ENCODE data around the gene ARHGAP25. TPM values are rescaled to one million over a fixed set of nuclear protein-coding genes. Genes with fewer than 3 reads are reported as not detected.

ARHGAP25 gene
- total RNA-seq, 1 experiment from 2014 or later = 0.27 TPM

DNA sequence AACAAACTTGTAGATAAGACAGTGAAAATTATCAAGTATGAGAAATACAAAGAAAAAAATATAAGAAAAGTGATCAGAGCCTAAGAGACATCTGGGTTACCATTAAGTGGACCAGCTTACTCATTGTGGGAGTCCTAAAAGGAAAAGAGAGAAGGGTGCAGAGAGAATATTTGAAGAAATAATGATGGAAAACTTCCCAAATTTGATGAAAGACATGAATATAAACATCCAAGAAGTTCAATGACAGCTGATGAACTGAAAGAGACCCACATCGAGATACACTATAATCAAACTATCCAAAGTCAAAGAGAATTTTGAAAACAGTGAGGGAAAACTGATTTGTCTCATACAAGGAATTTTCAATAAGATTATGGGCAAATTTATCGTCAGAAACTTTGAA lies 22.5 kb downstream of the ARHGAP25 start:
- Histone ChIP-seq H3K4me3 (replicated peaks in 1 of 2; ENCODE audit: low read depth in 1 of 2, low read length in 2 of 2) (no peak overlapping the region), H3K36me3 (ENCODE audit: control insufficient read depth in 1 of 2, insufficient read depth in 2 of 2, low read length in 2 of 2) (no peaks in the 10 kb centered on the region), H3K79me2 (ENCODE audit: insufficient read depth, low read length) (no peaks in the 10 kb centered on the region), H3K27ac (ENCODE audit: low read depth, low read length) (no peak overlapping the region), H3K4me1 (ENCODE audit: control insufficient read depth in 1 of 2, insufficient read depth in 2 of 2, low read length in 2 of 2) (no peaks in the 10 kb centered on the region), H3K9ac (ENCODE audit: low read length) (no peak overlapping the region), H3K27me3 (ENCODE audit: insufficient read depth, low read length) (no peaks in the 10 kb centered on the region), H3K9me3 (ENCODE audit: control insufficient read depth in 1 of 2, insufficient read depth in 1 of 2, low read depth in 1 of 2, low read length in 2 of 2) (no peaks in the 10 kb centered on the region), H4K20me1 (ENCODE audit: insufficient read depth) (no peaks in the 10 kb centered on the region), H2AFZ (ENCODE audit: low read depth, low read length, poor library complexity, severe bottlenecking) (no peak overlapping the region), H3K9me2 (ENCODE audit: insufficient read depth) (no peaks in the 10 kb centered on the region), H3K4me2 (ENCODE audit: low read length) (no peak overlapping the region)
- DNase-seq (ENCODE audit: low read depth, low spot score) (no peak), ATAC-seq (no peak)
- no peak for TF ChIP-seq SRF (IDR thresholded peaks at IDR 0.05; ENCODE audit: low read depth)
- ChIA-PET RAD21 (ENCODE audit: low non-redundant PET in 1 of 2, low total read pairs in 2 of 2, uncharacterized antibody in 2 of 2, unreplicated experiment in 2 of 2) (no interaction called here), POLR2A (no interaction called here), CTCF (no interaction called here)
- intact Hi-C loops (cut with micrococcal nuclease) = no loop called here
- no TSS peak for BruUV-seq (replicated peaks)

DNA sequence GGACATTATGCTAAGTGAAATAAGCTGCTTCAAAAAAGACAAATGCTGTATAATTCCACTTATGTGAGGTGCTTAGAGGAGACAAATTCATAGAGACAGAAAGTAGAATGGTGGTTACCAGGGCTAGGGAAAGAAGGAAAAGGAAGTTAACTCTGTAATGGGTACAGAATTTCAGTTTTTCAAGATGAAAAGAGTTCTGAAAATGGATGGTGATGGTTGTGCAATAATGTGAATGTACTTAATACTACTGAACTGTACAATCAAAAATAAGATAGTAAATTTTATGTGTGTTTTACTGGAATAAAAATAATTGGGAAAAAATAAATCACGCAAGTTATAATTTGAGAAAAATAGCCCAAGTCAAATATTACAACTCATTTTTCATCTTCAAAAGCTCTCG lies 27.5 kb downstream of the ARHGAP25 start:
- no peak for DNase-seq (ENCODE audit: low read depth, low spot score)
- Histone ChIP-seq H3K4me3 (replicated peaks in 1 of 2; ENCODE audit: low read depth in 1 of 2, low read length in 2 of 2) (no peak overlapping the region), H3K27ac (ENCODE audit: low read depth, low read length) (no peak overlapping the region), H3K79me2 (ENCODE audit: insufficient read depth, low read length) (no peaks in the 10 kb centered on the region), H3K9me2 (ENCODE audit: insufficient read depth) (no peaks in the 10 kb centered on the region), H4K20me1 (ENCODE audit: insufficient read depth) (no peaks in the 10 kb centered on the region), H3K9me3 (ENCODE audit: control insufficient read depth in 1 of 2, insufficient read depth in 1 of 2, low read depth in 1 of 2, low read length in 2 of 2) (no peaks in the 10 kb centered on the region), H2AFZ (ENCODE audit: low read depth, low read length, poor library complexity, severe bottlenecking) (no peak overlapping the region), H3K4me2 (ENCODE audit: low read length) (no peak overlapping the region), H3K36me3 (ENCODE audit: control insufficient read depth in 1 of 2, insufficient read depth in 2 of 2, low read length in 2 of 2) (no peaks in the 10 kb centered on the region), H3K4me1 (ENCODE audit: control insufficient read depth in 1 of 2, insufficient read depth in 2 of 2, low read length in 2 of 2) (no peaks in the 10 kb centered on the region), H3K27me3 (ENCODE audit: insufficient read depth, low read length) (no peaks in the 10 kb centered on the region), H3K9ac (ENCODE audit: low read length) (no peak overlapping the region)
- no peak for TF ChIP-seq SIN3A (IDR thresholded peaks at IDR 0.05; ENCODE audit: low read depth)
- POLR2A ChIA-PET = no interaction called here
- intact Hi-C loops (cut with micrococcal nuclease) = no loop called here
- no peak for ATAC-seq
- CTCF ChIA-PET = interaction anchor here (4.0 kb wide), 1 partner anchor 11 kb away, joined by 24 read pairs; no protein-coding TSS in a partner anchor
- BruUV-seq (replicated peaks) = no TSS peak
- RAD21 ChIA-PET (ENCODE audit: low non-redundant PET in 1 of 2, low total read pairs in 2 of 2, uncharacterized antibody in 2 of 2, unreplicated experiment in 2 of 2) = no interaction called here

DNA sequence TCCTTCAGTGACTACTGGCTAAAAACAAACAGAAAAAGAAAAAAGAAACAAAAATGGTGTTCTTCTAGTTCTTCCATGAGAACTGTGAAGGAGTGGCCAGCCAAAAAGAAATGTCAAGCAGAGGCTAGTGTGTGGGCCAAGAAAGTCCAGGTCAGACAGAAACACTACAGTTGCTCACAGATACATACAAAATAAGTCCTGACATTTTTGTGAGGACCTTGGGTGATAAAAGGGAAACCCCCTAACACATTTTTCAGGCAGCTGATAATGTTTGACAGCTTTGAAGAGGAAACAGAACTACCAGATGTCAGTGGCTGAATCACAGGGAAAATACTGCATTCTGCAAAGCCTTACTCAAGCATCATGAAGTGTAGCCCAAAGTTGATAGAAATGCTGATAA lies 28.1 kb downstream of the ARHGAP25 start:
- Histone ChIP-seq H3K79me2 (ENCODE audit: insufficient read depth, low read length) (no peaks in the 10 kb centered on the region), H3K9me2 (ENCODE audit: insufficient read depth) (no peaks in the 10 kb centered on the region), H3K27me3 (ENCODE audit: insufficient read depth, low read length) (no peaks in the 10 kb centered on the region), H3K9me3 (ENCODE audit: control insufficient read depth in 1 of 2, insufficient read depth in 1 of 2, low read depth in 1 of 2, low read length in 2 of 2) (no peaks in the 10 kb centered on the region), H2AFZ (ENCODE audit: low read depth, low read length, poor library complexity, severe bottlenecking) (no peak overlapping the region), H3K27ac (ENCODE audit: low read depth, low read length) (no peak overlapping the region), H3K4me2 (ENCODE audit: low read length) (no peak overlapping the region), H3K36me3 (ENCODE audit: control insufficient read depth in 1 of 2, insufficient read depth in 2 of 2, low read length in 2 of 2) (no peaks in the 10 kb centered on the region), H3K4me1 (ENCODE audit: control insufficient read depth in 1 of 2, insufficient read depth in 2 of 2, low read length in 2 of 2) (no peaks in the 10 kb centered on the region), H3K4me3 (replicated peaks in 1 of 2; ENCODE audit: low read depth in 1 of 2, low read length in 2 of 2) (no peak overlapping the region), H4K20me1 (ENCODE audit: insufficient read depth) (no peaks in the 10 kb centered on the region), H3K9ac (ENCODE audit: low read length) (no peak overlapping the region)
- ChIA-PET RAD21 (ENCODE audit: low non-redundant PET in 1 of 2, low total read pairs in 2 of 2, uncharacterized antibody in 2 of 2, unreplicated experiment in 2 of 2) (no interaction called here), CTCF (interaction anchor here (4.0 kb wide), 1 partner anchor 11 kb away, joined by 24 read pairs; no protein-coding TSS in a partner anchor), POLR2A (no interaction called here)
- ATAC-seq = no peak
- no peak for DNase-seq (ENCODE audit: low read depth, low spot score)
- intact Hi-C loops (cut with micrococcal nuclease) = no loop called here
- no TSS peak for BruUV-seq (replicated peaks)
- TF ChIP-seq POLR2A (IDR thresholded peaks at IDR 0.05; ENCODE audit: borderline replicate concordance, extremely low read depth, insufficient read depth, insufficient read length) (no peak), FOSL1 (IDR thresholded peaks at IDR 0.05; ENCODE audit: low read depth) (no peak), POLR2AphosphoS5 (IDR thresholded peaks at IDR 0.05; ENCODE audit: low read depth, low read length) (no peak), RAD21 (IDR thresholded peaks at IDR 0.05; ENCODE audit: low read depth) (no peak), EGR1 (IDR thresholded peaks at IDR 0.05; ENCODE audit: low read depth) (no peak), ZNF274 (IDR thresholded peaks at IDR 0.05; ENCODE audit: low read depth, low read length) (no peak), EZH2phosphoT487 (IDR thresholded peaks at IDR 0.05; ENCODE audit: borderline replicate concordance) (no peak), YY1 (IDR thresholded peaks at IDR 0.05; ENCODE audit: extremely low read depth, insufficient replicate concordance, low read depth, low read length) (no peak), ZFX (IDR thresholded peaks at IDR 0.05) (no peak)
- TF ChIP-seq, protein P1, sequence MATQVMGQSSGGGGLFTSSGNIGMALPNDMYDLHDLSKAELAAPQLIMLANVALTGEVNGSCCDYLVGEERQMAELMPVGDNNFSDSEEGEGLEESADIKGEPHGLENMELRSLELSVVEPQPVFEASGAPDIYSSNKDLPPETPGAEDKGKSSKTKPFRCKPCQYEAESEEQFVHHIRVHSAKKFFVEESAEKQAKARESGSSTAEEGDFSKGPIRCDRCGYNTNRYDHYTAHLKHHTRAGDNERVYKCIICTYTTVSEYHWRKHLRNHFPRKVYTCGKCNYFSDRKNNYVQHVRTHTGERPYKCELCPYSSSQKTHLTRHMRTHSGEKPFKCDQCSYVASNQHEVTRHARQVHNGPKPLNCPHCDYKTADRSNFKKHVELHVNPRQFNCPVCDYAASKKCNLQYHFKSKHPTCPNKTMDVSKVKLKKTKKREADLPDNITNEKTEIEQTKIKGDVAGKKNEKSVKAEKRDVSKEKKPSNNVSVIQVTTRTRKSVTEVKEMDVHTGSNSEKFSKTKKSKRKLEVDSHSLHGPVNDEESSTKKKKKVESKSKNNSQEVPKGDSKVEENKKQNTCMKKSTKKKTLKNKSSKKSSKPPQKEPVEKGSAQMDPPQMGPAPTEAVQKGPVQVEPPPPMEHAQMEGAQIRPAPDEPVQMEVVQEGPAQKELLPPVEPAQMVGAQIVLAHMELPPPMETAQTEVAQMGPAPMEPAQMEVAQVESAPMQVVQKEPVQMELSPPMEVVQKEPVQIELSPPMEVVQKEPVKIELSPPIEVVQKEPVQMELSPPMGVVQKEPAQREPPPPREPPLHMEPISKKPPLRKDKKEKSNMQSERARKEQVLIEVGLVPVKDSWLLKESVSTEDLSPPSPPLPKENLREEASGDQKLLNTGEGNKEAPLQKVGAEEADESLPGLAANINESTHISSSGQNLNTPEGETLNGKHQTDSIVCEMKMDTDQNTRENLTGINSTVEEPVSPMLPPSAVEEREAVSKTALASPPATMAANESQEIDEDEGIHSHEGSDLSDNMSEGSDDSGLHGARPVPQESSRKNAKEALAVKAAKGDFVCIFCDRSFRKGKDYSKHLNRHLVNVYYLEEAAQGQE (IDR thresholded peaks at IDR 0.05; ENCODE audit: low read depth) = no peak
- TF ChIP-seq, protein P2, sequence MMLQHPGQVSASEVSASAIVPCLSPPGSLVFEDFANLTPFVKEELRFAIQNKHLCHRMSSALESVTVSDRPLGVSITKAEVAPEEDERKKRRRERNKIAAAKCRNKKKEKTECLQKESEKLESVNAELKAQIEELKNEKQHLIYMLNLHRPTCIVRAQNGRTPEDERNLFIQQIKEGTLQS (IDR thresholded peaks at IDR 0.05) = no peak
